Activated T-helper 1 cell treated with anti-CD3 and anti-CD28 coated beads, Interleukin-12 subunit alpha, Interleukin-12 subunit beta, Interleukin-2, Interleukin-4 antibody, amounts not matched to agents 30 ng/mL and 10 ng/mL and 1 ng/mL, durations not matched to agents 14 hours and 24 hours and 36 hours (primary cell): ENCODE results near the gene SLC16A4. TPM values are rescaled to one million over a fixed set of nuclear protein-coding genes. Genes with fewer than 3 reads are reported as not detected.

Experiments
- DNase-seq: peaks from one replicate; pipeline ENCODE4 v3.0.0; 2021; ENCODE audit warnings: low spot score
- H3K27ac Mint-ChIP-seq: one replicate; pipeline ENCODE4 v1.8.0; 2021; ENCODE audit warnings: mild to moderate bottlenecking, mixed read lengths
- H3K27me3 Mint-ChIP-seq: one replicate; pipeline ENCODE4 v1.8.0; 2022; ENCODE audit warnings: mild to moderate bottlenecking, moderate library complexity, mixed read lengths; ENCODE audit not compliant: insufficient read depth
- H3K36me3 Mint-ChIP-seq: one replicate; pipeline ENCODE4 v1.8.0; 2021; ENCODE audit warnings: low read depth, mixed read lengths
- H3K4me1 Mint-ChIP-seq: one replicate; pipeline ENCODE4 v1.8.0; 2021; ENCODE audit warnings: low read depth, mixed read lengths
- H3K4me3 Mint-ChIP-seq: one replicate; pipeline ENCODE4 v1.8.0; 2021; ENCODE audit warnings: mild to moderate bottlenecking, moderate library complexity, mixed read lengths
- H3K9me3 Mint-ChIP-seq: one replicate; pipeline ENCODE4 v1.8.0; 2021; ENCODE audit warnings: mixed read lengths
- intact Hi-C: fragments of 100-400 bp; cut with micrococcal nuclease; formaldehyde crosslinking; loops from one replicate; pipeline ENCODE4 v1.15.1; 2024
- total RNA-seq: library from RNA; stranded (reverse); gene quantifications from 2 replicates; pipeline ENCODE4 v1.2.3, GENCODE V29; 2022

Gene SLC16A4
- total RNA-seq, 1 donor from 2014 or later: 0.16 TPM

GRCh38 chr1:110328700-110329099, 62.1 kb downstream of the SLC16A4 start:
- H3K27ac Mint-ChIP-seq: no peak overlapping the region
- intact Hi-C loops: no loop called here
- no peak overlapping the region for H3K4me3 Mint-ChIP-seq
- no peak for DNase-seq
- no peaks in the 10 kb centered on the region for H3K36me3 Mint-ChIP-seq
- H3K4me1 Mint-ChIP-seq: no peaks in the 10 kb centered on the region
- peaks cover 3% of the 10 kb centered on the region for H3K27me3 Mint-ChIP-seq
- H3K9me3 Mint-ChIP-seq: no peaks in the 10 kb centered on the region

- no peak for DNase-seq
- Mint-ChIP-seq H3K9me3 (no peaks in the 10 kb centered on the region), H3K36me3 (no peaks in the 10 kb centered on the region), H3K27ac (no peak overlapping the region), H3K27me3 (peaks cover 3% of the 10 kb centered on the region), H3K4me3 (no peak overlapping the region), H3K4me1 (no peaks in the 10 kb centered on the region)
- intact Hi-C loops: no loop called here
Measured at GRCh38 chr1:110328274-110328673, 62.6 kb downstream of the SLC16A4 start.

- Mint-ChIP-seq H3K4me3 (no peak overlapping the region), H3K4me1 (no peaks in the 10 kb centered on the region), H3K36me3 (no peaks in the 10 kb centered on the region), H3K9me3 (no peaks in the 10 kb centered on the region), H3K27ac (no peak overlapping the region), H3K27me3 (peaks cover 9% of the 10 kb centered on the region)
- intact Hi-C loops: no loop called here
- no peak for DNase-seq
Measured at GRCh38 chr1:110326826-110327225, 64.0 kb downstream of the SLC16A4 start.

- no peak overlapping the region for H3K27ac Mint-ChIP-seq
- H3K9me3 Mint-ChIP-seq: no peaks in the 10 kb centered on the region
- H3K36me3 Mint-ChIP-seq: no peaks in the 10 kb centered on the region
- no peak overlapping the region for H3K4me3 Mint-ChIP-seq
- peaks cover 10% of the 10 kb centered on the region for H3K27me3 Mint-ChIP-seq
- intact Hi-C loops: no loop called here
- H3K4me1 Mint-ChIP-seq: no peaks in the 10 kb centered on the region
- DNase-seq: no peak
Measured at GRCh38 chr1:110324667-110325066, 66.2 kb downstream of the SLC16A4 start.

- Mint-ChIP-seq H3K9me3 (no peaks in the 10 kb centered on the region), H3K36me3 (no peaks in the 10 kb centered on the region), H3K4me1 (no peaks in the 10 kb centered on the region), H3K27ac (no peak overlapping the region), H3K4me3 (no peak overlapping the region), H3K27me3 (peaks cover 10% of the 10 kb centered on the region)
- intact Hi-C loops: no loop called here
- DNase-seq: no peak
Measured at GRCh38 chr1:110321846-110322245, 69.0 kb downstream of the SLC16A4 start.

GRCh38 chr1:110321045-110321444, 69.8 kb downstream of the SLC16A4 start:
- no peaks in the 10 kb centered on the region for H3K4me1 Mint-ChIP-seq
- H3K36me3 Mint-ChIP-seq: no peaks in the 10 kb centered on the region
- no peak overlapping the region for H3K4me3 Mint-ChIP-seq
- H3K27me3 Mint-ChIP-seq: peaks cover 10% of the 10 kb centered on the region
- H3K9me3 Mint-ChIP-seq: no peaks in the 10 kb centered on the region
- intact Hi-C loops: no loop called here
- H3K27ac Mint-ChIP-seq: no peak overlapping the region
- DNase-seq: no peak

GRCh38 chr1:110320168-110320518, 70.7 kb downstream of the SLC16A4 start:
- H3K4me1 Mint-ChIP-seq: no peaks in the 10 kb centered on the region
- peaks cover 10% of the 10 kb centered on the region for H3K27me3 Mint-ChIP-seq
- H3K4me3 Mint-ChIP-seq: no peak overlapping the region
- H3K27ac Mint-ChIP-seq: no peak overlapping the region
- intact Hi-C loops: no loop called here
- H3K36me3 Mint-ChIP-seq: no peaks in the 10 kb centered on the region
- H3K9me3 Mint-ChIP-seq: no peaks in the 10 kb centered on the region
- DNase-seq: no peak

GRCh38 chr1:110319332-110320167, 71.3 kb downstream of the SLC16A4 start:
- DNase-seq: no peak
- Mint-ChIP-seq H3K9me3 (no peaks in the 10 kb centered on the region), H3K36me3 (no peaks in the 10 kb centered on the region), H3K4me3 (no peak overlapping the region), H3K4me1 (no peaks in the 10 kb centered on the region), H3K27me3 (peaks cover 10% of the 10 kb centered on the region), H3K27ac (no peak overlapping the region)
- intact Hi-C loops: no loop called here

GRCh38 chr1:110318046-110318445, 72.8 kb downstream of the SLC16A4 start:
- intact Hi-C loops: no loop called here
- H3K9me3 Mint-ChIP-seq: no peaks in the 10 kb centered on the region

GRCh38 chr1:110316735-110317134, 74.1 kb downstream of the SLC16A4 start:
- intact Hi-C loops: no loop called here
- H3K4me3 Mint-ChIP-seq: no peak overlapping the region
- no peaks in the 10 kb centered on the region for H3K9me3 Mint-ChIP-seq
- no peaks in the 10 kb centered on the region for H3K27me3 Mint-ChIP-seq
- H3K27ac Mint-ChIP-seq: no peak overlapping the region
- DNase-seq: no peak
- H3K36me3 Mint-ChIP-seq: no peaks in the 10 kb centered on the region
- H3K4me1 Mint-ChIP-seq: no peaks in the 10 kb centered on the region

More at GRCh38 chr1:110318046-110318445, 72.8 kb downstream of the SLC16A4 start:
- Mint-ChIP-seq H3K36me3 (no peaks in the 10 kb centered on the region), H3K27me3 (peaks cover 6% of the 10 kb centered on the region), H3K4me1 (no peaks in the 10 kb centered on the region), H3K4me3 (no peak overlapping the region), H3K27ac (no peak overlapping the region)
- no peak for DNase-seq

Other genes starting within 250 kb of the SLC16A4 start
- 0.05 and 0.23 TPM in 2 replicates for gene SLC6A17, start 240.5 kb downstream of the SLC16A4 start, total RNA-seq
- 11.8 and 14.3 TPM in 2 replicates for gene KCNC4, start 180.7 kb downstream of the SLC16A4 start, total RNA-seq
- gene RBM15, start 51.6 kb downstream of the SLC16A4 start, total RNA-seq: 58.5 and 59.0 TPM in 2 replicates
- 163 and 184 TPM in 2 replicates for gene LAMTOR5, start 16.7 kb upstream of the SLC16A4 start, total RNA-seq
- not detected in 2 replicates for gene PROK1, start 60.1 kb upstream of the SLC16A4 start, total RNA-seq
- gene KCNA10, start 128.1 kb upstream of the SLC16A4 start, total RNA-seq: not detected in 2 replicates
- gene KCNA2, start 215.3 kb upstream of the SLC16A4 start, total RNA-seq: 1.1 and 1.7 TPM in 2 replicates